Endothelial cell of umbilical vein (primary cell): ENCODE measurements around the gene PIK3R4. TPM values are rescaled to one million over a fixed set of nuclear protein-coding genes. Genes with fewer than 3 reads are reported as not detected.

Source experiments
- BruUV-seq: library from RNA; stranded (reverse); fragments of 400-500 nt; replicated peaks from 2 replicates; lab custom pipeline; 2021; lab: Mats Ljungman, UMichigan
- CTCF ChIA-PET: fragments of 300-600, 350-600 bp; sonication (Branson Sonifier 250); formaldehyde crosslinking; loops from one replicate; lab custom pipeline; 2021; ENCODE audit warnings: antibody characterized with exemption, inconsistent platforms; lab: Charles Lee
- POLR2A ChIA-PET: fragments of 300-600, 350-600 bp; sonication (Branson Sonifier 250); formaldehyde crosslinking; loops from one replicate; lab custom pipeline; 2021; ENCODE audit warnings: antibody characterized with exemption, inconsistent platforms; lab: Charles Lee
- DNase-seq: peaks from one replicate; pipeline ENCODE4 v3.0.0-alpha.2; 2011; ENCODE audit warnings: low read depth, low spot score
- FAIRE-seq: peaks from 2 replicates; lab custom pipeline; 2011; peaks lifted over from hg19 to GRCh38; lab: Jason Lieb, UNC
- H2AFZ ChIP-seq: 2 replicates; pipeline ENCODE4 v1.6.0; 2012; ENCODE audit warnings: low read depth, low read length, control low read depth, inconsistent platforms
- H3K27ac ChIP-seq: 2 replicates; pipeline ENCODE4 v1.5.1; 2011; ENCODE audit warnings: low read depth, mild to moderate bottlenecking, control low read depth, low read length, moderate library complexity; ENCODE audit not compliant: insufficient read depth
- H3K27me3 ChIP-seq, 2 experiments: 2 replicates each; pipeline versions ENCODE4 v1.6.0 to v1.6.1; 2011; ENCODE audit warnings: low read length in 2 of 2, mixed read lengths in 1 of 2; ENCODE audit not compliant: control insufficient read depth in 2 of 2, insufficient read depth in 2 of 2
- H3K36me3 ChIP-seq, 2 experiments: 2 replicates in 1 of 2; 3 replicates in 1 of 2; pipeline ENCODE4 v1.5.1; 2011; ENCODE audit warnings: low read length in 2 of 2, mild to moderate bottlenecking in 1 of 2, moderate library complexity in 1 of 2; ENCODE audit not compliant: control insufficient read depth in 2 of 2, insufficient read depth in 2 of 2; ENCODE audit errors: extremely low read depth in 1 of 2
- H3K4me1 ChIP-seq: 3 replicates; pipeline ENCODE4 v1.5.1; 2011; ENCODE audit warnings: mild to moderate bottlenecking, low read length; ENCODE audit not compliant: control insufficient read depth, insufficient read depth; ENCODE audit errors: extremely low read depth
- H3K4me2 ChIP-seq: 2 replicates; pipeline ENCODE4 v1.6.1; 2011; ENCODE audit warnings: low read length, control low read depth, mixed read lengths; ENCODE audit not compliant: insufficient read depth
- H3K4me3 ChIP-seq, 3 experiments: fragments of 200-600 bp in 1 of 3; sonication (generic), shearing (Covaris generic) in 1 of 3; replicated peaks in 1 of 3; 2 replicates each; pipeline ENCODE4 v1.5.1; 2011 to 2016; ENCODE audit warnings: control low read depth in 3 of 3, low read length in 3 of 3, mild to moderate bottlenecking in 2 of 3, inconsistent platforms in 1 of 3, low read depth in 1 of 3, moderate library complexity in 1 of 3; ENCODE audit not compliant: insufficient read depth in 1 of 3
- H3K79me2 ChIP-seq: 2 replicates; pipeline ENCODE4 v1.6.0; 2012; ENCODE audit warnings: low read length, inconsistent platforms; ENCODE audit not compliant: control insufficient read depth, insufficient read depth
- H3K9ac ChIP-seq: replicated peaks from 2 replicates; pipeline ENCODE3; 2011; ENCODE audit warnings: low read length, control low read depth; ENCODE audit not compliant: insufficient read depth; ENCODE audit errors: extremely low read depth
- H3K9me1 ChIP-seq: replicated peaks from 3 replicates; pipeline ENCODE4 v1.6.0; 2011; ENCODE audit warnings: mild to moderate bottlenecking, low read length; ENCODE audit not compliant: control insufficient read depth, insufficient read depth; ENCODE audit errors: extremely low read depth
- H3K9me3 ChIP-seq: replicated peaks from 2 replicates; pipeline ENCODE4 v1.5.1; 2012; ENCODE audit warnings: low read length, inconsistent platforms; ENCODE audit not compliant: control insufficient read depth, insufficient read depth
- H4K20me1 ChIP-seq: replicated peaks from 2 replicates; pipeline ENCODE3; 2011; ENCODE audit warnings: mild to moderate bottlenecking, low read length; ENCODE audit not compliant: control insufficient read depth, insufficient read depth; ENCODE audit errors: extremely low read depth
- EZH2 ChIP-seq: IDR thresholded peaks from 2 replicates; pipeline ENCODE4 v1.6.1; 2012; ENCODE audit warnings: borderline replicate concordance, low read depth, mild to moderate bottlenecking, moderate library complexity, low read length, inconsistent platforms; ENCODE audit not compliant: severe bottlenecking
- FOS ChIP-seq: IDR thresholded peaks from 2 replicates; pipeline ENCODE4 v1.6.1; 2011; ENCODE audit warnings: mild to moderate bottlenecking, low read length, moderate library complexity, borderline replicate concordance; ENCODE audit not compliant: insufficient read depth
- GATA2 ChIP-seq: IDR thresholded peaks from 2 replicates; pipeline ENCODE4 v1.7.0; 2011; ENCODE audit warnings: low read depth, mild to moderate bottlenecking, moderate library complexity, mixed read lengths, low read length; ENCODE audit not compliant: insufficient read length, insufficient read depth
- JUN ChIP-seq: IDR thresholded peaks from 2 replicates; pipeline ENCODE4 v1.6.1; 2011; ENCODE audit warnings: borderline replicate concordance, low read depth; ENCODE audit not compliant: insufficient read length, insufficient read depth
- MYC ChIP-seq: IDR thresholded peaks from one replicate; pipeline ENCODE4 v1.6.1; 2011; ENCODE audit warnings: mild to moderate bottlenecking, low read depth, low read length
- POLR2A ChIP-seq: IDR thresholded peaks from 2 replicates; pipeline ENCODE4 v1.6.1; 2012; ENCODE audit warnings: low read depth, mild to moderate bottlenecking, control low read depth, low read length
- POLR2AphosphoS5 ChIP-seq: IDR thresholded peaks from 2 replicates; pipeline ENCODE4 v1.6.1; 2012; ENCODE audit warnings: low read depth, mild to moderate bottlenecking, control low read depth, low read length, moderate library complexity; ENCODE audit not compliant: insufficient read depth
- dilution Hi-C: fragments of 300-500 bp; cut with MboI; formaldehyde crosslinking; loops from one replicate; pipeline ENCODE4 v1.15.0; 2019; ENCODE audit warnings: low sequenced_read_pairs; ENCODE audit not compliant: extremely low pct_ligation_motif_present
- intact Hi-C: fragments of 100-400 bp; cut with micrococcal nuclease; formaldehyde crosslinking; loops from one replicate; pipeline ENCODE4 v1.10.0; 2022
- polyA plus RNA-seq, 4 experiments: library from polyadenylated mRNA; depleted of rRNA in 3 of 4; stranded (reverse) in 3 of 4; unstranded in 1 of 4; fragments of >200 nt; gene quantifications; 2 replicates each; pipeline versions ENCODE4 v1.2.1 to v1.2.3, GENCODE V29; 2011 to 2012; ENCODE audit warnings: missing spikeins in 1 of 4
- total RNA-seq: library from RNA; stranded (reverse); gene quantifications from 2 replicates; pipeline ENCODE4 v1.2.3, GENCODE V29; 2021
- TF ChIP-seq, protein P1 (sequence below): IDR thresholded peaks from 2 replicates; pipeline ENCODE4 v1.6.1; 2011; ENCODE audit not compliant: insufficient read depth, insufficient read length
- TF ChIP-seq, protein P2 (sequence below), 2 donors: IDR thresholded peaks; 1 replicate in 1 of 2; 2 replicates in 1 of 2; pipeline ENCODE4 v1.5.1; 2011; ENCODE audit warnings: low read length in 2 of 2, mild to moderate bottlenecking in 2 of 2, moderate library complexity in 2 of 2, control low read depth in 1 of 2, inconsistent platforms in 1 of 2, low read depth in 1 of 2; ENCODE audit not compliant: insufficient read depth in 1 of 2; ENCODE audit errors: extremely low read depth in 1 of 2

Gene PIK3R4
- total and polyA plus RNA-seq, 2 donors (not counting 3 experiments of a cell fraction or from before 2014, with no cell fraction given): 23.0 to 43.1 TPM

DNA sequence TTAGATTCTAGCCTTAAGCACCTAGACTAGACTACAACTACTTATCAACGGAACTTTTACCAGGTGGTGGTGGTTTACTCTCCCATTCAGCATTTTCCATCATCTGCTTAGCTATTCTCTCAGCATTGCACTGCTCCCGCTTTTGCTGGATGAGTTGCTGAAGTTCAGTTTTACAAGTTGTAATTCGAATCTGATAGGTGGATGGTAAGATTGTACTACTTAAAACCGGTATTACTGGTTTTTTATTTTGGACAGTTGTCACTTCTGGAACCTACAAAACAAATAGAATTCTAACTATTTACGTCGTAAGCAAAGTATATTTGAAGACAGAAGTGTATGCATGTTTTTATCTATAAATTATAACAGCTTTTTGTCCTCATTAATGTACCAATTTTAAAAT, 41.1 kb downstream of the PIK3R4 start:
- dilution Hi-C loops: no loop called here
- Histone ChIP-seq H3K4me2 (no peak overlapping the region), H3K9me3 (no peaks in the 10 kb centered on the region), H2AFZ (no peak overlapping the region), H3K4me1 (peaks cover 5% of the 10 kb centered on the region), H3K4me3 (no peak overlapping the region), H3K9ac (no peak overlapping the region), H3K27ac (no peak overlapping the region), H3K9me1 (no peaks in the 10 kb centered on the region), H3K79me2 (no peaks in the 10 kb centered on the region), H3K36me3 (peaks cover 2 to 8% of the 10 kb centered on the region in 2 experiments), H4K20me1 (no peaks in the 10 kb centered on the region), H3K27me3 (no peaks in the 10 kb centered on the region)
- no peak for DNase-seq
- no TSS peak for BruUV-seq
- intact Hi-C loops: no loop called here
- FAIRE-seq: no peak
- ChIA-PET POLR2A (no interaction called here), CTCF (no interaction called here)
- TF ChIP-seq POLR2A (no peak), GATA2 (no peak), FOS (no peak)

DNA sequence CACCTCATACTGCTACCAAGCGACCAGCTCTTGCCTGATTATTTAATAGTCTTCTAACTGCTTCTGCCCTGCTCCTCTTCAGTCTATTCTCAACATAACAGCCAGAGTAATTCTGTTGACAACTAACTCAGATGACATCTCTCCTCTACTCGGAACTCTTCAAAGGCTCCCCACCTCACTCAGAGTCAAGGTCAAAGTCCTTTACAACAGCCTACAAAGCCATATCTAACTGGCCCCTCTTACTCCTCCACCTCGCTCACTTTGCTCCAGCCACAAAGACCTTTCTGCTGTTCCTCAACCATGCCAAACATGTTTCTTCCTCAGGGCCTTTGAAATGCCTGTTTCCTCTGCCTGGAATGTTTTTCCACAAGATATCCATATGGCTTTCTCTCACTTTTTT, 43.6 kb downstream of the PIK3R4 start:
- H4K20me1 ChIP-seq: no peaks in the 10 kb centered on the region
- dilution Hi-C loops (no loop called here), intact Hi-C loops (no loop called here)
- no peak overlapping the region for H3K4me3 ChIP-seq
- H3K9me1 ChIP-seq: no peaks in the 10 kb centered on the region
- BruUV-seq: no TSS peak
- no peak overlapping the region for H3K4me2 ChIP-seq
- H3K9ac ChIP-seq: no peak overlapping the region
- no peaks in the 10 kb centered on the region for H3K9me3 ChIP-seq
- DNase-seq (no peak), FAIRE-seq (no peak)
- H3K27ac ChIP-seq: no peak overlapping the region
- ChIA-PET POLR2A (no interaction called here), CTCF (no interaction called here)
- no peak overlapping the region for H2AFZ ChIP-seq
- TF ChIP-seq, protein P1, sequence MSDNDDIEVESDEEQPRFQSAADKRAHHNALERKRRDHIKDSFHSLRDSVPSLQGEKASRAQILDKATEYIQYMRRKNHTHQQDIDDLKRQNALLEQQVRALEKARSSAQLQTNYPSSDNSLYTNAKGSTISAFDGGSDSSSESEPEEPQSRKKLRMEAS: no peak
- TF ChIP-seq EZH2 (no peak), GATA2 (no peak), POLR2AphosphoS5 (no peak), POLR2A (no peak), MYC (no peak), FOS (no peak), JUN (no peak)
- TF ChIP-seq, protein P2, sequence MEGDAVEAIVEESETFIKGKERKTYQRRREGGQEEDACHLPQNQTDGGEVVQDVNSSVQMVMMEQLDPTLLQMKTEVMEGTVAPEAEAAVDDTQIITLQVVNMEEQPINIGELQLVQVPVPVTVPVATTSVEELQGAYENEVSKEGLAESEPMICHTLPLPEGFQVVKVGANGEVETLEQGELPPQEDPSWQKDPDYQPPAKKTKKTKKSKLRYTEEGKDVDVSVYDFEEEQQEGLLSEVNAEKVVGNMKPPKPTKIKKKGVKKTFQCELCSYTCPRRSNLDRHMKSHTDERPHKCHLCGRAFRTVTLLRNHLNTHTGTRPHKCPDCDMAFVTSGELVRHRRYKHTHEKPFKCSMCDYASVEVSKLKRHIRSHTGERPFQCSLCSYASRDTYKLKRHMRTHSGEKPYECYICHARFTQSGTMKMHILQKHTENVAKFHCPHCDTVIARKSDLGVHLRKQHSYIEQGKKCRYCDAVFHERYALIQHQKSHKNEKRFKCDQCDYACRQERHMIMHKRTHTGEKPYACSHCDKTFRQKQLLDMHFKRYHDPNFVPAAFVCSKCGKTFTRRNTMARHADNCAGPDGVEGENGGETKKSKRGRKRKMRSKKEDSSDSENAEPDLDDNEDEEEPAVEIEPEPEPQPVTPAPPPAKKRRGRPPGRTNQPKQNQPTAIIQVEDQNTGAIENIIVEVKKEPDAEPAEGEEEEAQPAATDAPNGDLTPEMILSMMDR (IDR thresholded peaks at IDR 0.05; ENCODE audit: extremely low read depth in 1 of 2, insufficient read depth in 1 of 2, low read depth in 1 of 2, low read length in 2 of 2): no peak
- H3K4me1 ChIP-seq: peaks cover 9% of the 10 kb centered on the region
- peaks cover 2 to 8% of the 10 kb centered on the region in 2 experiments for H3K36me3 ChIP-seq
- H3K79me2 ChIP-seq: no peaks in the 10 kb centered on the region
- no peaks in the 10 kb centered on the region for H3K27me3 ChIP-seq
